ENCODE results near the gene PVALEF.

Gene PVALEF

GRCh38 chr17:81197409-81197795 lies 32.1 kb downstream of the PVALEF start:
- no peak for DNase-seq (ENCODE audit: low read depth)

GRCh38 chr17:81197831-81198490 lies 32.7 kb downstream of the PVALEF start:
- no peak for DNase-seq (ENCODE audit: low read depth)

- DNase-seq (ENCODE audit: low read depth), result no peak
These were observed 33.6 kb downstream of the PVALEF start for GRCh38 chr17:81198826-81199481.

GRCh38 chr17:81199482-81199830 lies 34.1 kb downstream of the PVALEF start:
- no peak for DNase-seq (ENCODE audit: low read depth)

GRCh38 chr17:81200201-81200600 lies 34.9 kb downstream of the PVALEF start:
- no peak for DNase-seq (ENCODE audit: low read depth)

- DNase-seq (ENCODE audit: low read depth), result peak; percentile 46
These were observed 35.6 kb downstream of the PVALEF start for GRCh38 chr17:81200695-81201580.

GRCh38 chr17:81202318-81202717 lies 37.0 kb downstream of the PVALEF start:
- no peak for DNase-seq (ENCODE audit: low read depth)

GRCh38 chr17:81203136-81203535 lies 37.8 kb downstream of the PVALEF start:
- DNase-seq (ENCODE audit: low read depth), result no peak

- no peak for DNase-seq (ENCODE audit: low read depth)
These were observed 39.3 kb downstream of the PVALEF start for GRCh38 chr17:81204578-81204977.

GRCh38 chr17:81206166-81206565 lies 40.9 kb downstream of the PVALEF start:
- no peak for DNase-seq (ENCODE audit: low read depth)

- no peak for DNase-seq (ENCODE audit: low read depth)
These were observed 41.4 kb downstream of the PVALEF start for GRCh38 chr17:81206657-81207056.

GRCh38 chr17:81207610-81208581 lies 42.6 kb downstream of the PVALEF start:
- no peak for DNase-seq (ENCODE audit: low read depth)

- no peak for DNase-seq (ENCODE audit: low read depth)
These were observed 43.3 kb downstream of the PVALEF start for GRCh38 chr17:81208651-81209050.

GRCh38 chr17:81209141-81209540 lies 43.8 kb downstream of the PVALEF start:
- DNase-seq (ENCODE audit: low read depth), result no peak

- DNase-seq (ENCODE audit: low read depth), result no peak
These were observed 45.2 kb downstream of the PVALEF start for GRCh38 chr17:81210466-81210865.

- DNase-seq (ENCODE audit: low read depth), result peak; percentile 3
These were observed 45.6 kb downstream of the PVALEF start for GRCh38 chr17:81210868-81211267.

- no peak for DNase-seq (ENCODE audit: low read depth)
These were observed 47.1 kb downstream of the PVALEF start for GRCh38 chr17:81212365-81212764.

GRCh38 chr17:81213978-81214377 lies 48.7 kb downstream of the PVALEF start:
- DNase-seq (ENCODE audit: low read depth), result no peak

GRCh38 chr17:81217491-81217890 lies 52.2 kb downstream of the PVALEF start:
- no peak for DNase-seq (ENCODE audit: low read depth)

- no peak for DNase-seq (ENCODE audit: low read depth)
These were observed 53.2 kb downstream of the PVALEF start for GRCh38 chr17:81218459-81218858.

GRCh38 chr17:81218991-81219390 lies 53.7 kb downstream of the PVALEF start:
- no peak for DNase-seq (ENCODE audit: low read depth)
